ENCODE data around the gene PCDHGC3. TPM values are rescaled to one million over a fixed set of nuclear protein-coding genes. Genes with fewer than 3 reads are reported as not detected.

PCDHGC3 gene
- total and polyA plus RNA-seq, 2 of the 13 experiments (the other 11 are each of a cell fraction or from before 2014, with no cell fraction given) = 0.20 to 0.30 TPM

- TF ChIP-seq, protein P1, sequence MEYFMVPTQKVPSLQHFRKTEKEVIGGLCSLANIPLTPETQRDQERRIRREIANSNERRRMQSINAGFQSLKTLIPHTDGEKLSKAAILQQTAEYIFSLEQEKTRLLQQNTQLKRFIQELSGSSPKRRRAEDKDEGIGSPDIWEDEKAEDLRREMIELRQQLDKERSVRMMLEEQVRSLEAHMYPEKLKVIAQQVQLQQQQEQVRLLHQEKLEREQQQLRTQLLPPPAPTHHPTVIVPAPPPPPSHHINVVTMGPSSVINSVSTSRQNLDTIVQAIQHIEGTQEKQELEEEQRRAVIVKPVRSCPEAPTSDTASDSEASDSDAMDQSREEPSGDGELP (IDR thresholded peaks at IDR 0.05; ENCODE audit: borderline replicate concordance, low read depth) = no peak
- TF ChIP-seq ZFP62 (CRISPR knock-in tag; IDR thresholded peaks at IDR 0.05) (no peak), CHCHD3 (CRISPR knock-in tag; IDR thresholded peaks at IDR 0.05) (no peak), PTBP1 (IDR thresholded peaks at IDR 0.05; ENCODE audit: low read depth, low read length, poor library complexity, severe bottlenecking) (no peak), FIP1L1 (IDR thresholded peaks at IDR 0.05; ENCODE audit: borderline replicate concordance, insufficient read depth, low read depth, low read length) (no peak), GABPA (IDR thresholded peaks at IDR 0.05; ENCODE audit: low read depth, low read length) (no peak), GABPA (CRISPR knock-in tag; IDR thresholded peaks at IDR 0.05; ENCODE audit: low read depth) (no peak), TGIF2 (CRISPR knock-in tag; IDR thresholded peaks at IDR 0.05) (no peak), MBD4 (IDR thresholded peaks at IDR 0.05; ENCODE audit: borderline replicate concordance, low read length) (no peak), MIER3 (CRISPR knock-in tag; IDR thresholded peaks at IDR 0.05; ENCODE audit: borderline replicate concordance) (no peak)
These were observed 40.9 kb downstream of the PCDHGC3 start (continued) for GRCh38 chr5:141516672-141517025.

- Histone ChIP-seq H3K36me3 (replicated peaks in 1 of 2; ENCODE audit: control insufficient read depth in 1 of 2, insufficient read depth in 2 of 2, low read length in 2 of 2) (peaks cover 19 to 72% of the 10 kb centered on the region in 2 experiments), H3K27ac (ENCODE audit: extremely low read length, insufficient read depth, low read length) (no peak overlapping the region), H3K4me1 (ENCODE audit: insufficient read depth, low read length) (peaks cover 10% of the 10 kb centered on the region; the same call in 1 of the 2 replicates), H4K20me1 (ENCODE audit: insufficient read depth, low read length) (no peaks in the 10 kb centered on the region), H3K79me2 (ENCODE audit: insufficient read depth, low read length) (no peaks in the 10 kb centered on the region), H3K27me3 (ENCODE audit: control insufficient read depth in 1 of 2, insufficient read depth in 2 of 2, low read length in 2 of 2) (no peaks in the 10 kb centered on the region), H3K4me3 (replicated peaks in 1 of 3; ENCODE audit: insufficient read depth in 1 of 3, low read depth in 2 of 3, low read length in 3 of 3) (no peak overlapping the region), H3K9me3 (ENCODE audit: low read length) (no peaks in the 10 kb centered on the region), H3K9ac (ENCODE audit: insufficient read depth, low read depth, low read length) (no peak overlapping the region), H2AFZ (ENCODE audit: low read length) (no peak overlapping the region), H3K4me2 (ENCODE audit: low read depth, low read length) (no peak overlapping the region)
- ATAC-seq = no peak
- no peak for FAIRE-seq
- in situ Hi-C loops (cut with HindIII; ENCODE audit: extremely low pct_ligation_motif_present, low pct_unique_long_range_greater_than_20kb) (no loop called here), intact Hi-C loops (cut with micrococcal nuclease; ENCODE audit: unreplicated experiment) (no loop called here)
- WGBS (ENCODE audit: low lambda C conversion rate) = over 99% methylated on average over 8 of the region's 8 CpGs
- BruUV-seq (replicated peaks) = no TSS peak
- ChIA-PET POLR2A (no interaction called here), CTCF (ENCODE audit: low intra/inter-chr PET ratio, low total read pairs) (no interaction called here)
- no peak for TF ChIP-seq ZNF326 (CRISPR knock-in tag; IDR thresholded peaks at IDR 0.05; ENCODE audit: borderline replicate concordance)
- TF ChIP-seq ELF1 (CRISPR knock-in tag; IDR thresholded peaks at IDR 0.05) = no peak
- no peak for TF ChIP-seq ZFX (CRISPR knock-in tag; IDR thresholded peaks at IDR 0.05; ENCODE audit: low read depth)
- no peak for TF ChIP-seq ZBTB42 (CRISPR knock-in tag; IDR thresholded peaks at IDR 0.05)
- TF ChIP-seq ISL2 (CRISPR knock-in tag; IDR thresholded peaks at IDR 0.05) = no peak
- TF ChIP-seq ZNF501 (CRISPR knock-in tag; IDR thresholded peaks at IDR 0.05) = no peak
- no peak for TF ChIP-seq ZMAT3 (CRISPR knock-in tag; conservative IDR thresholded peaks at IDR 0.05)
- TF ChIP-seq ZNF550 (CRISPR knock-in tag; IDR thresholded peaks at IDR 0.05; ENCODE audit: borderline replicate concordance) = no peak
- TF ChIP-seq CCDC6 (CRISPR knock-in tag; IDR thresholded peaks at IDR 0.05) = no peak
- TF ChIP-seq HNF4G (IDR thresholded peaks at IDR 0.05; ENCODE audit: borderline replicate concordance, low read depth, low read length) = no peak
- TF ChIP-seq HNF4G (CRISPR knock-in tag; IDR thresholded peaks at IDR 0.05; ENCODE audit: borderline replicate concordance, low read depth) = no peak
- TF ChIP-seq ZFAT (CRISPR knock-in tag; conservative IDR thresholded peaks at IDR 0.05) = no peak
- TF ChIP-seq KMT2A (CRISPR knock-in tag; IDR thresholded peaks at IDR 0.05) = no peak
- TF ChIP-seq ZNF605 (CRISPR knock-in tag; IDR thresholded peaks at IDR 0.05) = no peak
- TF ChIP-seq ZNF557 (CRISPR knock-in tag; IDR thresholded peaks at IDR 0.05) = no peak
- TF ChIP-seq ZNF816 (CRISPR knock-in tag; IDR thresholded peaks at IDR 0.05; ENCODE audit: borderline replicate concordance) = no peak
- no peak for TF ChIP-seq KLF12 (CRISPR knock-in tag; IDR thresholded peaks at IDR 0.05; ENCODE audit: borderline replicate concordance)
- no peak for TF ChIP-seq HDAC2 (CRISPR knock-in tag; IDR thresholded peaks at IDR 0.05)
- no peak for TF ChIP-seq KDM5A (IDR thresholded peaks at IDR 0.05; ENCODE audit: borderline replicate concordance, low read length)
- no peak for DNase-seq (ENCODE audit: low spot score)
These were observed 41.5 kb downstream of the PCDHGC3 start for GRCh38 chr5:141517312-141517711.
